K562 (cell line): ENCODE data around the gene DKKL1. TPM values are rescaled to one million over a fixed set of nuclear protein-coding genes. Genes with fewer than 3 reads are reported as not detected.

ENCODE experiments used
- ATAC-seq: fragments of 200-7000 bp; cut with Tn5 transposase; 3 replicates; pipeline ENCODE4 v1.9.1; 2020; ENCODE audit warnings: moderate library complexity
- BruUV-seq: library from RNA; stranded (reverse); fragments of 400-500 nt; replicated peaks from 2 replicates; lab custom pipeline; 2021; lab: Mats Ljungman, UMichigan
- CTCF ChIA-PET: fragments of 300-600 bp; formaldehyde crosslinking; extraction: SDS; loops from one replicate; lab custom pipeline; 2021; ENCODE audit warnings: low intra/inter-chr PET ratio; lab: Yijun Ruan, JAX
- POLR2A ChIA-PET: fragments of 300-600, 350-650 bp; sonication (Branson Sonifier 250); formaldehyde crosslinking; extraction: SDS; loops from one replicate; lab custom pipeline; 2021; ENCODE audit warnings: antibody characterized with exemption, inconsistent platforms; lab: Yijun Ruan, JAX
- DNase-seq, 4 experiments: peaks; one replicate each; pipeline versions ENCODE4 v3.0.0 to v3.0.0-alpha.2; 2011 to 2018; ENCODE audit warnings: low spot score in 3 of 4, mixed read lengths in 3 of 4; ENCODE audit errors: extremely low read depth in 1 of 4
- FAIRE-seq: peaks from 2 replicates; lab custom pipeline; 2011; peaks lifted over from hg19 to GRCh38; lab: Jason Lieb, UNC
- H2AFZ ChIP-seq: 2 replicates; pipeline ENCODE4 v1.6.0; 2011; ENCODE audit warnings: low read depth, low read length, control low read depth, inconsistent platforms
- H3K27ac ChIP-seq: fragments of 200-600 bp; 3 replicates; pipeline ENCODE4 v1.8.0; 2011; ENCODE audit warnings: low read depth, mild to moderate bottlenecking, control low read depth, inconsistent platforms, low read length, moderate library complexity, mixed read lengths; ENCODE audit errors: extremely low read depth
- H3K27me3 ChIP-seq, 2 experiments: fragments of 300-600 bp in 1 of 2; 2 replicates in 1 of 2; 3 replicates in 1 of 2; pipeline versions ENCODE4 v1.6.0 to v1.8.0; 2011; ENCODE audit warnings: inconsistent platforms in 2 of 2, low read length in 2 of 2, mild to moderate bottlenecking in 1 of 2, mixed read lengths in 1 of 2, moderate library complexity in 1 of 2; ENCODE audit not compliant: control insufficient read depth in 2 of 2, insufficient read depth in 2 of 2
- H3K36me3 ChIP-seq: fragments of 300-600 bp; 3 replicates; pipeline ENCODE4 v1.8.0; 2011; ENCODE audit warnings: mild to moderate bottlenecking, low read length, inconsistent platforms; ENCODE audit not compliant: control insufficient read depth, insufficient read depth
- H3K4me1 ChIP-seq, 2 experiments: fragments of 200-600 bp in 1 of 2; replicated peaks in 1 of 2; 2 replicates in 1 of 2; 3 replicates in 1 of 2; pipeline versions ENCODE4 v1.5.1 to v1.8.0; 2011; ENCODE audit warnings: inconsistent platforms in 2 of 2, low read length in 2 of 2, mild to moderate bottlenecking in 1 of 2, mixed read lengths in 1 of 2, moderate library complexity in 1 of 2; ENCODE audit not compliant: control insufficient read depth in 2 of 2, insufficient read depth in 2 of 2
- H3K4me2 ChIP-seq: 2 replicates; pipeline ENCODE4 v1.6.1; 2011; ENCODE audit warnings: low read length, control low read depth, inconsistent platforms, mixed read lengths; ENCODE audit not compliant: insufficient read depth
- H3K4me3 ChIP-seq: fragments of 200-600 bp; sonication (generic), shearing (Covaris generic); 2 replicates; pipeline ENCODE4 v1.5.1; 2016; ENCODE audit warnings: control low read depth, inconsistent platforms
- H3K79me2 ChIP-seq: fragments of 200-600 bp; 3 replicates; pipeline ENCODE4 v1.8.0; 2011; ENCODE audit warnings: low read length, inconsistent platforms; ENCODE audit not compliant: control insufficient read depth, insufficient read depth
- H3K9ac ChIP-seq, 2 experiments: 2 replicates each; pipeline versions ENCODE4 v1.6.0 to v1.6.1; 2011; ENCODE audit warnings: low read depth in 2 of 2, low read length in 2 of 2, control low read depth in 1 of 2, inconsistent platforms in 1 of 2, mild to moderate bottlenecking in 1 of 2, mixed read lengths in 1 of 2; ENCODE audit not compliant: insufficient read depth in 1 of 2
- H3K9me1 ChIP-seq: one replicate; pipeline ENCODE4 v1.6.0; 2011; ENCODE audit warnings: inconsistent platforms, mild to moderate bottlenecking, low read length, moderate library complexity; ENCODE audit not compliant: control insufficient read depth, insufficient read depth
- H3K9me3 ChIP-seq: replicated peaks from 2 replicates; pipeline ENCODE4 v1.5.1; 2011; ENCODE audit warnings: low read depth, low read length, inconsistent platforms; ENCODE audit not compliant: control insufficient read depth, insufficient read depth
- H4K20me1 ChIP-seq: replicated peaks from 2 replicates; pipeline ENCODE4 v1.6.1; 2011; ENCODE audit warnings: low read length, inconsistent platforms, mixed read lengths; ENCODE audit not compliant: control insufficient read depth, insufficient read depth
- CEBPG ChIP-seq, 3 experiments: fragments of 200-800 bp in 1 of 3; sonication (Bioruptor generic) in 1 of 3; sonication (generic) in 1 of 3; formaldehyde crosslinking in 1 of 3; IDR thresholded peaks in 2 of 3; conservative IDR thresholded peaks in 1 of 3; 2 replicates each; pipeline versions ENCODE4 v1.6.1 to v1.8.0; 2016 to 2022; ENCODE audit warnings: missing compliant biosample characterization in 2 of 3, missing genetic modification characterization in 2 of 3, mild to moderate bottlenecking in 1 of 3, missing genetic modification reagents in 1 of 3
- DPF2 ChIP-seq: fragments of 450-650 bp; IDR thresholded peaks from 2 replicates; pipeline ENCODE4 v1.6.1; 2016
- HBP1 ChIP-seq: fragments of 450-650 bp; formaldehyde crosslinking; IDR thresholded peaks from 2 replicates; pipeline ENCODE4 v1.4.0; 2022; ENCODE audit warnings: missing genetic modification characterization
- RREB1 ChIP-seq: fragments of 250-450 bp; sonication (Bioruptor Pico); IDR thresholded peaks from 2 replicates; pipeline ENCODE4 v1.4.0; 2020
- SUPT5H ChIP-seq: fragments of 450-650 bp; IDR thresholded peaks from 2 replicates; pipeline ENCODE4 v1.6.1; 2016
- TAF1 ChIP-seq: IDR thresholded peaks from 2 replicates; pipeline ENCODE4 v1.6.1; 2011; ENCODE audit warnings: mild to moderate bottlenecking, low read length, moderate library complexity; ENCODE audit not compliant: insufficient read depth, control insufficient read depth, severe bottlenecking; ENCODE audit errors: extremely low read depth
- TCF7 ChIP-seq: sonication (generic); IDR thresholded peaks from 2 replicates; pipeline ENCODE4 v1.6.1; 2016; ENCODE audit warnings: antibody characterized with exemption, borderline replicate concordance
- WGBS: fragments of 100-300 bp; shearing (Covaris generic); methylation state at CpG from one replicate; pipeline ENCODE4 v1.1.6; 2016; ENCODE audit warnings: low coverage, mixed read lengths; ENCODE audit not compliant: insufficient coverage; ENCODE audit errors: missing lambda C conversion rate; 5-methylcytosine and 5-hydroxymethylcytosine counted together
- in situ Hi-C: fragments of 300-500 bp; cut with MboI; formaldehyde crosslinking; loops from 4 replicates; pipeline ENCODE4 v1.15.0; 2018; ENCODE audit warnings: inconsistent platforms, mixed read lengths
- intact Hi-C: fragments of 100-400 bp; cut with micrococcal nuclease; formaldehyde crosslinking; loops from 2 replicates; pipeline ENCODE4 v1.14.2; 2022
- polyA plus RNA-seq, 8 experiments: library from polyadenylated mRNA; depleted of rRNA in 4 of 8; stranded (reverse) in 5 of 8; unstranded in 3 of 8; fragments of >200 nt; fragmentation: Nextera tagmentation in 2 of 8; fragmentation: Illumina TruSeq in 1 of 8; extraction: Ambion mirVana in 2 of 8; extraction: Trizol in 1 of 8; gene quantifications; 2 replicates each; pipeline versions ENCODE4 v1.2.1 to v1.2.3, GENCODE V29; 2011 to 2014; ENCODE audit warnings: inconsistent platforms in 1 of 8, missing spikeins in 1 of 8
- total RNA-seq, 7 experiments: library from RNA; depleted of rRNA in 6 of 7; stranded (reverse); fragments of >200 nt in 6 of 7; fragmentation: Illumina TruSeq in 2 of 7; extraction: Trizol in 2 of 7; gene quantifications; 2 replicates each; pipeline versions ENCODE4 v1.2.1 to v1.2.3, GENCODE V29; 2011 to 2021; ENCODE audit warnings: low replicate concordance in 1 of 7

The DKKL1 gene
- total and polyA plus RNA-seq, 9 of the 15 experiments (the other 6 are each of a cell fraction or from before 2014, with no cell fraction given): 0.15 to 1.7 (median 0.52) TPM

GRCh38 chr19:49328741-49329140, 34.9 kb upstream of the DKKL1 start:
- Histone ChIP-seq H3K9me1 (no peaks in the 10 kb centered on the region), H3K4me1 (peaks cover 9 to 26% of the 10 kb centered on the region in 2 experiments; a peak in 4 of 5 replicates), H2AFZ (no peak overlapping the region), H3K9me3 (no peaks in the 10 kb centered on the region), H3K4me3 (no peak overlapping the region), H3K36me3 (0 out of 3 replicates have a peak, but pooled peaks cover 3% of the 10 kb centered on the region), H3K9ac (no peak overlapping the region), H3K4me2 (no peak overlapping the region), H3K79me2 (no peaks in the 10 kb centered on the region), H3K27ac (no peak overlapping the region), H4K20me1 (no peaks in the 10 kb centered on the region), H3K27me3 (no peaks in the 10 kb centered on the region)
- CTCF ChIA-PET: no interaction called here
- ATAC-seq (no peak), DNase-seq (no peak), FAIRE-seq (no peak)
- TF ChIP-seq DPF2: no peak
- no peak for TF ChIP-seq TCF7
- no peak for TF ChIP-seq RREB1 (CRISPR knock-in tag)
- no peak for TF ChIP-seq SUPT5H
- TF ChIP-seq TAF1: no peak
- TF ChIP-seq HBP1: no peak
- TF ChIP-seq CEBPG (CRISPR knock-in tag; IDR thresholded peaks at IDR 0.05): no peak
- TF ChIP-seq CEBPG (tag; conservative IDR thresholded peaks at IDR 0.05 in 1 of 2, IDR thresholded peaks at IDR 0.05 in 1 of 2): no peak
- in situ Hi-C loops (no loop called here), intact Hi-C loops (no loop called here)
- no TSS peak for BruUV-seq
- POLR2A ChIA-PET: no interaction called here
- WGBS: 76% methylated on average over 2 of the region's 2 CpGs
